GM10847 (cell line): ENCODE measurements around the gene NRXN3.

Source experiments
- POLR2A ChIP-seq: IDR thresholded peaks from 2 replicates; pipeline ENCODE4 v1.6.1; 2011; ENCODE audit not compliant: insufficient read length; ENCODE audit errors: extremely low read depth

Gene NRXN3

GRCh38 chr14:79036441-79036840, 866.3 kb downstream of the NRXN3 start:
- TF ChIP-seq POLR2A: no peak

DNA sequence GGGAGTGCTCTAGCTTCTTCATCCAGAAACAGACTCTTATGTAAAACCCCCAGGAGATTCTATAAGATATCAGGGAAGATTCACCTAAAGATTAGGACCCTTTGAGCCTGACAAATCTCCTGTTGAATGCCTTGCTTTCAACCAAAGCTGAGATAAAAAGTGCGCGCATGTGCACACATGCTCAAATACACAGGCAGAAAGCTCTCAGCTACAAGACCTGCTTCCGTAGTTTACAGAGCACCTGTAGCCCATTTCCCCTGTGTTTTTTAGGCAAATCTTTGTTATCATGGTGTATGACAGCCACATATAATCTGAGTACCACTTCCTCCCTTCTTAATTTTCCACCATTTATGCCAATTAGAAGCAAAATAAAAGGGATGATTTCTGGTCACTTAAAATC, 866.9 kb downstream of the NRXN3 start:
- TF ChIP-seq POLR2A: no peak

GRCh38 chr14:79037593-79037992, 867.4 kb downstream of the NRXN3 start:
- TF ChIP-seq POLR2A: no peak

- no peak for TF ChIP-seq POLR2A
Observed at GRCh38 chr14:79040790-79041189, 870.6 kb downstream of the NRXN3 start.

- no peak for TF ChIP-seq POLR2A
Observed at GRCh38 chr14:79043194-79043889, 873.2 kb downstream of the NRXN3 start.

DNA sequence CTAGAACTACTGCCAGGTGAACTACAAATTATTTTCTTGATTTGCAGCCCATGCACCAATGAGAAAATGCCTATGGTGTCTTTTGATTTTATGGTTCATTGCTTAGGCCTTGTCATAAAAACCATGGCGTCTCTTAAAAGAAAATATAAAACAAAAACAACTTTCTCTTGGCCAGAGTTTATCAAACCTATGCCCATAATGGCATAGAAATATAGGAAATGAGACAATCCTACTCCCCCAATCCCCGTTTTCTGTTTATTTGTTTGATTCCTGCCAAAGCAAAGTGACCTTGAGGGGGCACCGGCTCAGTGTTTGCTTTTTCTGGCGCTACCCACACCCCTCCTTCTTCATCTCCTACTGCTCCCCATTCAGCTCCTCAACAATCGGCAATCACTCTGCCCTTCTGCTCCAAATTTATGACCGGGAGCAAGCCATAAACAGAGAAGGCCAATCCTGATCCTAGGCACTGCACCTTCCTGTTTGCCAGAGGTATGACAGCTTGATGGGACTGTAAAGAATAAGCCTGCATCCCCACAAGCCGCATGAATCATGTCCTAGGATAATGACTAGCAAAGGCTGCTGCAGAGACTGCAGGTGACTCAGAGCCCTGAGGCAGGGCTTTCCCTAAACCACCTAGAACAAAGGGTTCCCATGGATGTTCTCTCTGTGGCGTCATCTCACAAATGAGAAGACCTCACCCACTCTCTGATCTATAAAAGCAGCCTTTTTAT, 874.9 kb downstream of the NRXN3 start:
- TF ChIP-seq POLR2A: no peak

DNA sequence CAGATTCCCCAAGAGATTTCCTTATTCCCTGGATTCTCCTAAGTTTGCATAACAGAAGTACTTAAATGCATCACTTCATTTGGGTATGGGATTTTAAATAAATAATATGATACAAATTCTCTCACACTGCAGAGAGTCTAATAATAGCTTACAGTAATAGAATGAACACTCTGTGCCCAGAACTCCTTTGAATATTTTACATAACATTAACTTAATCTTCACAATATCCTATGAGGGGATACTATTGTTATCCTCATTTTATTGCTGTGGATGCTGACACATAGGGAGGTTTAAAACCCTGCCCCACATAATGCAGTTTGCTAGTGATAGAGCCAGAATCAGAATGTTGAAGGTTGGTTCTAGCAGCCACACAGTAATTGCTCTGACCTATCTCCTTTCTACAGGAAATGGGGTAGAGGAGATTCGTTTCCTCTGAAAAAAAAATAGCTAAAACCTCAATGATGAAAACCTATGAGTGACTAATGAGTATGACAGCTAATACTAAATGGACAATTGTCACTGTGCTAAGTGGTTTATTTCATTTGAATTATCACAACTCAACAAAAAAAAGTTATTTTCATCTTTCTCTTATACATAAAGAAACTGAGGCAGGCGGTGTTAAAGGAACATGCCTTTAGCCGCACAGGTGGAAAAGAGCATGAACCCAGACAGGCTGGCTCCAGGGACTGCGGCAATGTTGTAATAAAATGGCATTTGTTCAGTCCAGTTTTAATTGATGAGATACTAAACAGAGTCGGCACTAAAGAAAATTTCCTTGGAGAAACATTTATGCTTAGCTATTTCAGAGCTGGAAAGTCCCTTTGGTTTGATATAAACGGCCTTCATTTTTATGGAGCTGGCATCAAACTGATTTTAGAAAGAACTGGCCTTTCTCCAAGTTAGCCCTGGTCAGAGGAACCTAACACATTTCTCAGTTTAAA, 880.9 kb downstream of the NRXN3 start:
- no peak for TF ChIP-seq POLR2A

- TF ChIP-seq POLR2A: no peak
Observed at GRCh38 chr14:79051742-79052141, 881.6 kb downstream of the NRXN3 start.

DNA sequence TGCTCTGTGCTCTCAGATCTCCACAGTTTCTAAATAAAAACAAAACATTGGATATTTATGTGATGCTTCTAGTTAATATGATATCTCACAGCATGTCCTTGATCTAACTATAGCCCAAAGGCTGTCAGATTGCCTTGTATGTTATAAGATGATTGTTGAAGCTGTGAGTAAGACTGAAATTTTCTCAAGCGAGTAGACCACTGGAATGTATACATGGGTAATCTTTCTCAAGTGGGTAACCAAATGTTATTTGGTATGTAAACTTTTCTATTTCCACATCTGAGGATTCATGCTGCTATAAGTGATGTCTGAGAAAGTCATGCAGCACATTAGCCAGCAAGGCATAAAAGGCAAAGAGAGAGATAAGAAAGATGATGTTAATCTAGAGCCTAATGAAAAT, 886.7 kb downstream of the NRXN3 start:
- TF ChIP-seq POLR2A: no peak

DNA sequence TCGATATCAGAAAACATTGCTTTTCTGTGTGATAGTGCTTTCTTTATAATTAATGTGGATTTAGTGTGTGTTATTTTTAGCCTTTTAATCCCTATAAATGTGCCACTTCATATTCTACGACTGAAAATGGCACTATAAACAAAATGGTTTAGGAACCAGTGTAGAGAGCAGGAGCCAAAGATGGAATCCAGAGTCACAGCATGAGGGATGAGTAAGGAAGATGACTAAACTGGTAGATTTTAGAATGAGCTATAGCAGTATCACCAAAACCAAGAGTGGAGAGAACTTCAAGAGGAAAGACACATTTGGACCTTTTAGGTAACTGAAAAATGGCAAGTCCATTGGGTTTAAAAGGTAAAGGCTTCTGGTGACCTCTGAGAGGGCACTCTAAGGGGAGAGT, 887.2 kb downstream of the NRXN3 start:
- no peak for TF ChIP-seq POLR2A

DNA sequence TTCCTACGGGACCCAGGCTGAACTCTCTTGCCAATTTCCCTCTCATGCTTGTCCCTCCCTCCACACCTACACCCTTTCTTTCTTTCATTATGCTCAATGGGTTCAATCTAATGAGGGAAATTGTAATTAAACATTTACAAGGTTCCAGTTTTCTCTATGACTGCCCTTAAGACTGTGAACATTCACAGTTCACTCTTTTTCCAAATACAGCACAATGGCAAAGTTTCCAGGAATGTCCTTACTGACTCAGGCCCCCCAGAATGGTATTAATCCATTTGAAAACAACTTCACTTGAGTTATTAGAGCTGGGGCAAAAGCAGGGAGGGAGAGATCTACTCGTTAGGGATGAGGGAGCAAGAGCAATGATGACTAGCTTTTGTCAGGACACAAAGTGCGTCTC, 892.1 kb downstream of the NRXN3 start:
- TF ChIP-seq POLR2A: no peak

GRCh38 chr14:79064214-79064613, 894.0 kb downstream of the NRXN3 start:
- TF ChIP-seq POLR2A: no peak

DNA sequence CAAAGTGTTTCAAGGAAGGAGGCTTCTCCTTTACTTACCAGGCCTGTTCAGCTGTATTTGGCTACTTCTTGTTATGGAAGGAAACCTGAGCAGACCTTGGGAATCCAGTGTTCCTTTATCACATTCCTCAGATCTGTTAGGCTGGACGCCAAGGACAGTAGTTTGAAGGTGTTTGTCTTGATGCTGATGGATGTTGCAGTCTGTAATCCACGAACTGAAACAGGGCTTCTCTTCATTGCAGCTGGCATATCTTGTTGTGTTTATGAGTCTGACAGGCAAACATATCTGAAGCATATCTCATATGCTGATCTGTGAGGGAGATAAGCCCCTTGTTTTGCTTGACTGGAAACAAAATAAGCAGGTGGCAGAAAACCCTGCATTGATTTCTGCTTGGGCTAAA, 904.3 kb downstream of the NRXN3 start:
- TF ChIP-seq POLR2A: no peak

GRCh38 chr14:79076428-79076827, 906.3 kb downstream of the NRXN3 start:
- no peak for TF ChIP-seq POLR2A

DNA sequence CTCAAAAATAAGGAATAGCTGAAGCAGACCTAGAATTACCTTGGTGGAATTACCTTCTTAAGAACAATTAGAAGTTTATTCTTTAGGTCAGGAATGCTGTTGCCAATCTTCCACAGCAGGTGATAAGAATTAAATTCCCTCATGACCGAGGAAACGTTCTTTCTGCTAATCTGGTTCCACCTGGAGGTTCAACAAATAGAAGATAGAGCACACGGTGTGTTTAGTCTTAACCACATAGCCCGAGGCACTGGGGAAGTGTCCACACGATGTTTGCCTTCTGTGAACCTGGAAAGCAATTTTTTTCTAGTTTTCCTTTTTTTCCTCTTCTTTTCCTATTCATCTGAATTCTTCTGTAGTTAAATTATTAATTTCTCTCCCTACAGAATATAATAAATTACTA, 906.9 kb downstream of the NRXN3 start:
- no peak for TF ChIP-seq POLR2A

DNA sequence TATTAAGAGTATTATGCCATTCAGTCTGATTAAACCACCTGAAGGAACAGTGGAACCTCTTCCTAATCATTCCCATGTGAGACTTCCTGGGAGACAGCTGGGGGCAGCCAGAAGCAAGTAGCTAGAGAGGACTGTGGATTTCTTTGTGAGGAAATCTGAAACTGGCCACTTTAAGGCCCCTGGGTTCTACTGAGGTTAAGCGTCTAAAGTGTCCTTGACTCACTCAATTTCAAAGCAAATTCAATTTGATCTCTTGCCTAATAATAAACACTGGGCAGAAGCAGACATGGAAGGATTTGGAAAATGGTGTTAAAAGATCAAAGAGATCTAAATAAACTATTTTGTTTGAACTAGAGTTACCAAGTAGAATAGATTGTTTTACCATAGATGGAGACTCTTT, 909.9 kb downstream of the NRXN3 start:
- no peak for TF ChIP-seq POLR2A
